Bronchial epithelial cell (primary cell): ENCODE measurements around the gene TCF7L2. TPM values are rescaled to one million over a fixed set of nuclear protein-coding genes. Genes with fewer than 3 reads are reported as not detected.

Experiments
- DNase-seq: peaks from one replicate; pipeline ENCODE4 v3.0.0-alpha.2; 2010; ENCODE audit warnings: low read depth
- FAIRE-seq: peaks from 2 replicates; lab custom pipeline; 2011; peaks lifted over from hg19 to GRCh38; lab: Jason Lieb, UNC
- H3K27me3 ChIP-seq: 2 replicates; pipeline ENCODE4 v1.5.1; 2011; ENCODE audit warnings: low read length; ENCODE audit not compliant: control insufficient read depth, insufficient read depth
- H3K36me3 ChIP-seq: 2 replicates; pipeline ENCODE4 v1.5.1; 2011; ENCODE audit warnings: low read length; ENCODE audit not compliant: control insufficient read depth, insufficient read depth
- H3K4me3 ChIP-seq: 2 replicates; pipeline ENCODE4 v1.5.1; 2011; ENCODE audit warnings: mild to moderate bottlenecking, low read depth, low read length, control low read depth
- total RNA-seq: library from RNA; depleted of rRNA; stranded (reverse); fragments of >200 nt; gene quantifications from 2 replicates; pipeline ENCODE4 v1.2.1, GENCODE V29; 2014
- TF ChIP-seq, protein P1 (sequence below): IDR thresholded peaks from 2 replicates; pipeline ENCODE4 v1.5.1; 2011; ENCODE audit warnings: mild to moderate bottlenecking, moderate library complexity, low read length, control low read depth, inconsistent platforms; ENCODE audit not compliant: insufficient read depth, severe bottlenecking

TCF7L2 gene
- total RNA-seq, 1 donor from 2014 or later, result 1.1 TPM

DNA sequence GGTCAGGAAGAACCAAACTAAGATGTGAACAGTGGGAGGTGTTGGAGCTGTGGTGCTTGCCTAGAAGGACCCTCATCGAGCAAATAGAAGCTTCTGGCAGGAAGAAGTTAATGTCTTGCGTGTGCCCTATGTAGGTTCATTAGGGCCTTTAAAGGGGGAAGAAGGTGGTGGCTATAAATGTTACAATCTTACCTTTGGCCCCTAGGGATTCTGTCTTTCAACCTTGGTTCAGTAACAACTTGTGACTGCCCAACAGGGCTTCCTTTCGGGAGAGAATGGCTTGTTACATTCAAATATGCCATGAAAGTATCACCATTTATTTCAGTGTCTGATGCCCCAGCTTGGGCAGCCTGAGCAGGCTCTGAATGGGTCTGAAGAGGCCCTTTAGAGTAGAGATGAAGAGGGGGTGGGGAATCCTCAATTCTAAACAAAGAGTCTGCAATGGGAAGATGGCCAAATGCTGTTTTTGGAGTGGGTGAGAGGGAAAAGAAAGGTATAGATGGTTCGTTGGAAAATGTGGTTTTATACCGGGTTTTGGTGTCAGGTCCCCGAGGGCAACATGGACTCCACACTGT, 108.0 kb downstream of the TCF7L2 start:
- no peak overlapping the region for H3K4me3 ChIP-seq
- no peaks in the 10 kb centered on the region for H3K27me3 ChIP-seq
- DNase-seq (no peak), FAIRE-seq (no peak)
- H3K36me3 ChIP-seq, result no peaks in the 10 kb centered on the region
- TF ChIP-seq, protein P1, sequence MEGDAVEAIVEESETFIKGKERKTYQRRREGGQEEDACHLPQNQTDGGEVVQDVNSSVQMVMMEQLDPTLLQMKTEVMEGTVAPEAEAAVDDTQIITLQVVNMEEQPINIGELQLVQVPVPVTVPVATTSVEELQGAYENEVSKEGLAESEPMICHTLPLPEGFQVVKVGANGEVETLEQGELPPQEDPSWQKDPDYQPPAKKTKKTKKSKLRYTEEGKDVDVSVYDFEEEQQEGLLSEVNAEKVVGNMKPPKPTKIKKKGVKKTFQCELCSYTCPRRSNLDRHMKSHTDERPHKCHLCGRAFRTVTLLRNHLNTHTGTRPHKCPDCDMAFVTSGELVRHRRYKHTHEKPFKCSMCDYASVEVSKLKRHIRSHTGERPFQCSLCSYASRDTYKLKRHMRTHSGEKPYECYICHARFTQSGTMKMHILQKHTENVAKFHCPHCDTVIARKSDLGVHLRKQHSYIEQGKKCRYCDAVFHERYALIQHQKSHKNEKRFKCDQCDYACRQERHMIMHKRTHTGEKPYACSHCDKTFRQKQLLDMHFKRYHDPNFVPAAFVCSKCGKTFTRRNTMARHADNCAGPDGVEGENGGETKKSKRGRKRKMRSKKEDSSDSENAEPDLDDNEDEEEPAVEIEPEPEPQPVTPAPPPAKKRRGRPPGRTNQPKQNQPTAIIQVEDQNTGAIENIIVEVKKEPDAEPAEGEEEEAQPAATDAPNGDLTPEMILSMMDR, result no peak

DNA sequence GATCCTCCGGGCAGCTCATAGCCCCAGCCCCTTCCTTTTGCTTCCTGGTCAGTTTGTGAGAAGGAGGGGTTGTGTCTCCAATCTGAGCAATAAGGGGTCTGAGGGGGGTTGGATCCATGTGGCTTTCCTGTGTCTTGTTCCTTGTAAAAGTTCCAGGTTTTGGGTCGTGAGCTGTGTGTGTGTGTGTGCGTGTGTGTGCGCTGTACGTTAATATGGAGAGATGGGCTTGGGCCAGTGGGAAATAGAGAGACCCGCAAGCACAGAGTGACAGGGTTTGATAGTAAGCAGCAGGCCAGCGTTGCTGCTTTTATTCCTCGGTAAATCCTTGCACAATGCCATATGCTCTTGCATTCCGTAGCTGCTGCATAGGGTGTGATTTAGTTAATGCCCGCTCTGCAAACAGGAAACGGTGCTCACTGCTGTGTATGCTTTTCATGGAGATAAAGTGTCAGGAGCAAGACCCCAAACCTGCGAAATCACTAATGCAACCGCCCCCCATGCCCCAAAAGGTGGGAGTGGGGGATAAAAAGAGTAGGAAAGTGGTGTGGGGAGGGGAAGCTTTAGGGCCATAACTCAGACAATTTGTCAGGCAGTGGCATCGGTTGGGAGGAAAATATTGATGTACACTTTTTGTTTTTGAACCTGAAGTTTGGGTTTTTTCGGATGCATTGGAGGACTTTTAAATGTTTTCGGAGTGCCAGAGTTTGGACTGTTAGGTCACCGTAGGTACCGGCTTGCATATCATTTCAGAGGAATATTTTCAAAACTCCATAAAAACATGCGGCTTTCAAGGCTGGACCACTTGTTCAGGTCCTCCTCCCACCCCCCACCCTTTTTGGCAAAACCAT, 108.7 kb downstream of the TCF7L2 start:
- TF ChIP-seq, protein P1, result no peak
- peak; percentile 54 for DNase-seq
- Histone ChIP-seq H3K4me3 (no peak overlapping the region), H3K36me3 (no peaks in the 10 kb centered on the region), H3K27me3 (no peaks in the 10 kb centered on the region)
- no peak for FAIRE-seq

DNA sequence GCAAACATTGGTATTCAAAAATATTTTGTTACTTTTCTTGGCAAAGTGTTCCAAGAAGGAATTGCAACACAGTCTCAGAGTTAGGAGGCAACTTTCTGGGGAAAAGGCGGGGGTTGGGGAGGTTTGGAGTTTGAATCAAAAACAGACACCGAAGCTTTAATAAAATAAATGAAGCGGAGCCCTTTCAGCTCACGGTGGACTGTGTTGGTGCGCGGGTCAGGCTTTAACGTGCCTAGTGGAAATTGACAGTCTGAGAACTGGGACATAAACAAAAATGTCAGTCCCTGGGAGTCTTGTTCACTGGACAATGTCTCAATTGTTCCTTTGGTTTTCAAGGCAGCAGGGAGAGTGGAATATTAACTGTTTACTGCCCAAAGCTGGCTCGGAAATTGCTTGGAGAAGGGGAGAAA, 109.3 kb downstream of the TCF7L2 start:
- DNase-seq (no peak), FAIRE-seq (no peak)
- Histone ChIP-seq H3K36me3 (no peaks in the 10 kb centered on the region), H3K27me3 (no peaks in the 10 kb centered on the region), H3K4me3 (no peak overlapping the region)
- TF ChIP-seq, protein P1, result no peak

DNA sequence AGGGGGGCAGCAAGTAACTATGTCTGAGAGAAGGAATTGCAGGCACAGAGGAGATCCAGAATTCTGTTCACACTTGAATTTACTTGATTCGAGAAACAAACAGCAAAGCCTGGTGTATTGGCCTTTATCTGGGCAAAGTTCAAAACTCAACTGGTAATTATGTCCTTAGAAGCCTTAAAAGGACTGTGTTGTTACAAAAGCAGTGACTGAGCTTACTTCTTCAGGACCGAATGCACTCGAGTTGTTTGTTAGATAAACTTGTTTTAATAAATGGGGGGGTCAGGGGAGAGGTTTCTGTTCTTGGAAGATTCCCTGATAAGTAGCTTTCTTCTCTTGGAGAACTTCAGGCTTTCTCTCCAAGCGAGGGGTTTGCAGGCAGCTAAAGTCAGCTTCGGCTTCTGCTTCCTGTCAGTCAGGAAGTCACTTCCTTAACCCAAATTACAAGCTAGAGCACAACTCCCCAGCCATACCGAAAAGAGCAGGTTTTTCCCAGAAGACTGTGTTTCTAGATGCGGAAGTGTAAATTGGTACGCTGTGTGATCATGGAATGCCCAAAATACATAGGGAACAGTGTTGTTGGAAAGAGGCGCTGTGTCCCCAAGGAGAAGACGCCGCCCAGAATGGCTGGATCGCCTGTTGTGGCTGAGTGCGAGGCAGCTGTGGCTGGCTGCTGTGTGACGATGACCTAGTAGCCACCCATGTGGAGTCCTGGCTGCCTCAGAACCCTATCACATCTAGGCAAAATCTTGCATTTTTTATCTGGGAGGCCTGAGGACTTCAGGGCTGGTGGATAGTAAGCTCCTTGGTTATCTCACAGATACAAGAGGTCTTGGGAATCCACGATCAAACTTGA, 110.4 kb downstream of the TCF7L2 start:
- Histone ChIP-seq H3K36me3 (no peaks in the 10 kb centered on the region), H3K27me3 (no peaks in the 10 kb centered on the region), H3K4me3 (no peak overlapping the region)
- FAIRE-seq, result no peak
- TF ChIP-seq, protein P1, result no peak
- DNase-seq, result no peak

DNA sequence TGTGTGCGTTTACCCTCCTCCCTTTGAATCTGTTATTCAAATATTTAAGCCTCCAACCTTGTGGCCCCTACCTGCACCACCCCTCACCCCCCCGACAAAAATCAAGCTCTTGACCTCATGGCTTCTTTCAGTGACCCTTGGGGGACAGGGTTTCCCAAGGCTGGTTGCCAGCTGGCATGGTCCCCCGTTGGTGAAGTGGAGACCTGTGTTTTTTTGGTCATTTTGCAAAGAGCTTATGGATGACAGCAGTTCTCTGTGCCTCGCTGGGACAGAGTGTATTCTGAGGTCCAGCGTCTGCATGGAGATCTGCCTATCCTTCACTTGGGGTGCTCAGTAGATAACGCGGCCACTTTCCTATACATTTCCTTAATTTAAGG, 111.0 kb downstream of the TCF7L2 start:
- Histone ChIP-seq H3K4me3 (no peak overlapping the region), H3K27me3 (no peaks in the 10 kb centered on the region), H3K36me3 (no peaks in the 10 kb centered on the region)
- FAIRE-seq (no peak), DNase-seq (no peak)
- TF ChIP-seq, protein P1, result no peak
